C4-2B (cell line): ENCODE results near the gene CSPG4.
"Not testable (repeated sequence)": the region's sequence is repeated elsewhere in the genome, so short reads cannot be mapped to it uniquely, and the experiment has no call there.

Source experiments
- H3K27ac ChIP-seq: fragments of 450-650 bp; 2 replicates; pipeline ENCODE4 v1.5.1; 2017
- CTCF ChIP-seq: fragments of 450-650 bp; conservative IDR thresholded peaks from 2 replicates; pipeline ENCODE4 v1.5.1; 2017; ENCODE audit warnings: mild to moderate bottlenecking
- ZFX ChIP-seq: fragments of 450-650 bp; IDR thresholded peaks from 2 replicates; pipeline ENCODE4 v1.6.1; 2017

The CSPG4 gene

GRCh38 chr15:75712668-75713337 lies at the start of gene CSPG4:
Gene CSPG4 (minus strand): TSS chr15:75712848. CDS start chr15:75712755, 93 bp downstream.
- TF ChIP-seq CTCF (no peak), ZFX (no peak)
- H3K27ac ChIP-seq = no peak within 1 kb of the TSS

- not testable (repeated sequence) for H3K27ac ChIP-seq
Observed at GRCh38 chr15:75762357-75762718, 49.7 kb upstream of the CSPG4 start.

- TF ChIP-seq ZFX (no peak), CTCF (no peak)
Observed at GRCh38 chr15:75761446-75762356, 49.1 kb upstream of the CSPG4 start.

GRCh38 chr15:75760704-75761435 lies 48.2 kb upstream of the CSPG4 start:
- TF ChIP-seq ZFX = no peak
- TF ChIP-seq CTCF = no peak
- H3K27ac ChIP-seq = no peak overlapping the region

More at GRCh38 chr15:75761446-75762356, 49.1 kb upstream of the CSPG4 start:
- H3K27ac ChIP-seq = no peak overlapping the region

GRCh38 chr15:75760131-75760520 lies 47.5 kb upstream of the CSPG4 start:
- not testable (repeated sequence) for H3K27ac ChIP-seq

- no peak overlapping the region for H3K27ac ChIP-seq
- TF ChIP-seq ZFX = no peak
- TF ChIP-seq CTCF = no peak
Observed at GRCh38 chr15:75759416-75760130, 46.9 kb upstream of the CSPG4 start.

GRCh38 chr15:75758071-75758872 lies 45.6 kb upstream of the CSPG4 start:
- TF ChIP-seq ZFX (peak; percentile 54; the same call in 1 of the 2 replicates), CTCF (peak; percentile 47)
- H3K27ac ChIP-seq = peak overlapping the region; percentile 83

- H3K27ac ChIP-seq = not testable (repeated sequence)
Observed at GRCh38 chr15:75754871-75755270, 42.2 kb upstream of the CSPG4 start.
